Embryonic facial prominence (tissue), 1 donor: ENCODE results near the gene SERPINH1.
"Not testable (repeated sequence)": the region's sequence is repeated elsewhere in the genome, so short reads cannot be mapped to it uniquely, and the experiment has no call there.

ENCODE experiments used
- DNase-seq: peaks from one replicate; pipeline ENCODE4 v3.0.0-alpha.2; 2016; ENCODE audit errors: extremely low spot score

SERPINH1 gene

GRCh38 chr11:75574698-75575602 is 12.9 kb downstream of the SERPINH1 start:
- DNase-seq: no peak

DNA sequence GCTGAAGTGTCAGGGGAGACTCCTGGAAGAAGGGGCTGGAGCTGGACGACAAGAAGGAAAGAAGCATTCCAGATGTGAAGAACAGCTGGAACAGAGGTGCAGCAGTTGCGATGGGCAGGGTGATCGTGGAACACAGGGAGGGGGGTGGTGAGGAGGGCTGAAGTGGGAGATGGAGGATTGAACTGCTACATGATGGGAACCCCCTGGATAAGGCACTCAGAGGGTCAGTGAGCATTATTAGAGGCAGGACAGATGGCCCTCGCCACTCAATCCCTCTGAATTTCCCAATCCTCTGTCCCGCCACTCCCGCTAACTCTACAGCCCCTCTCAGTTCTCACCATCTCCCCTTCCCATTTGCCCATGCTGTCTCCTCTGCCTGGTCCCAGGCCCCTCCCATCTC is 14.0 kb downstream of the SERPINH1 start:
- no peak for DNase-seq

DNA sequence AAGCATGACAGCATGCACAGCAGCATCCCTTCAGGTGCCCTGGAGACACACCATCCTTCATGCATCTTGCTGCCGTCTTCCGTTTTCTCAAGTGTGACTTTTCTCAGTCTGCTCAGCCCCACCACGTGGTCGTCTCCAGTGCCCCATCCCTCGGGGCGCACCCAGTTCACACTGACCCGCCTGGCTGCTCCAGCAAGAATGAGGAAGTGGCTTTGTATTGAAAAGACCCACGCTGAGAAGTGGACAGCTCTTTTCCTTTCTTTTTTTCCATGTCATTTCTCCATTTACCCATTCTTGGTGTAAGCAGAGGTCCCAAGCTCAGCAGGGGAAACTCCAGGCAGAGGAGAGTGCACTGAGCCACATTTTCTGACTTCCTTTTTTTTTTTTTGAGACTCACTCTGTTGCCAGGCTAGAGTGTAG is 14.5 kb downstream of the SERPINH1 start:
- DNase-seq: no peak

- no peak for DNase-seq
Measured at GRCh38 chr11:75577207-75577606, 15.2 kb downstream of the SERPINH1 start.

DNA sequence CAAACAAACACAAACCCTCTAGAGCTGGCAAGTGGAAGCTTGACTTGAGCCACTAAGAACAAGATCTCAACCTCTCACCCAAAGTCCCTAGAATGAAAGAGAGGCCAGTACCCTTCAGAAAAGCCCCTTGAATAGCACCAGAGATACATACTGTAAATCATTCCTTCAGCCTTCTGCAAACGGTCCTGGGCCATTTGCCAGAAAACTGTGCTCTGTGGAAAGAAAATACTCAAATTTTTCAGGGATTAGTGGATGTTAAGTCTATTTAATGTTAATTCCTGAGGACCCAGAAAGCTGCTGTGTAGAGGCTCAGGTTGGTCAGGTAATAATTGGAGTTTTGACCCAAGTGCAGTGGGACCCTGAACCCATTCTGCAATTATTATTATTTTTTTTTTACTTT is 16.9 kb downstream of the SERPINH1 start:
- no peak for DNase-seq

DNA sequence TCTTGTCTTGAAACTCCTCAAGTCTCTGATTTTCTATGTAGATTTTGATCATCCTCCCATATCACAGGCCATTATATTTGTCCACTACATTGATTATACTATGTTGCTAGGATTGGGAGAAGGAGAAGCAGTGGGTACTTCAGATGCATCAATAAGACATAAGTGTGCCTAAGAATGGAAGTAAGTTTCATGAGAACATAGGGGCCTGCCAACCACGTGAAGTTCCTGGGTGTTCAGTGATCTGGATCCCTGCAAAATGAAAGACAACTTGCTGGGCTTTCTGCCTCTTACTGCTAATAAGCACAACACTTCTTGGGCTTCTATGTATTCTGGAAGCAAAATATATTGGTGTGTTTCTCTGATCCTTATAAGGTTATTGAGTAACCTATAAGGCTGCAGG is 17.8 kb downstream of the SERPINH1 start:
- DNase-seq: no peak

- DNase-seq: no peak
Measured at GRCh38 chr11:75582506-75582894, 20.4 kb downstream of the SERPINH1 start.

- DNase-seq: peak; percentile 61
Measured at GRCh38 chr11:75582895-75583717, 21.1 kb downstream of the SERPINH1 start.

GRCh38 chr11:75583718-75584658 is 21.9 kb downstream of the SERPINH1 start:
- DNase-seq: peak; percentile 53

DNA sequence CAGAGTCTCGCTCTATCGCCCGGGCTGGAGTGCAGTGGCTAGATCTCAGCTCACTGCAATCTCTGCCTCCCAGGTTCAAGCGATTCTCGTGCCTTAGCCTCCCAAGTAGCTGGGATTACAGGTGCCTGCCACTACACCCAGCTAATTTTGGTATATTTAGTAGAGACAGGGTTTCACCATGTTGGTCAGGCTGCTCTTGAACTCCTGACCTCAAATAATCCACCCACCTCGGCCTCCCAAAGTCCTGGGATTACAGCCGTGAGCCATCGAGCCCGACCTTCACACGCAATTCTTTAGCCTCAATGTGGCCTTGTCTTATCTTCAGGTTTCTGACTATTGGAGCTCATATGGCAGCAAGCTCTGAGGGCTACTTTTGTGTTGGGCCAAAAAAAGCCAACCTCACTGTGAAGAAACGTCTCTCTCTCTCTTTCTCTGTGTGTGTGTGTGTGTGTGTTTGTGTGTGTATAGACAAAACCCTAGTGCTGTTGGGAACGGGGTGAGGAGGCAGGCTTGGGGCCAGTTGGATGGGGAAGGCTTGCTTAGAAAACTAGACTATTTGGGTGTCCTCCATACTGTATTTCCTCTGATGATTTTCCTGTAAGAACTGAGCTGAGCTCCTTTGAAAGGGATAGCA is 22.7 kb downstream of the SERPINH1 start:
- not testable (repeated sequence) for DNase-seq

GRCh38 chr11:75585293-75585670 is 23.2 kb downstream of the SERPINH1 start:
- no peak for DNase-seq

GRCh38 chr11:75586395-75586794 is 24.3 kb downstream of the SERPINH1 start:
- DNase-seq: no peak

GRCh38 chr11:75588051-75588481 is 26.0 kb downstream of the SERPINH1 start:
- no peak for DNase-seq

GRCh38 chr11:75589051-75589450 is 27.0 kb downstream of the SERPINH1 start:
- DNase-seq: no peak

DNA sequence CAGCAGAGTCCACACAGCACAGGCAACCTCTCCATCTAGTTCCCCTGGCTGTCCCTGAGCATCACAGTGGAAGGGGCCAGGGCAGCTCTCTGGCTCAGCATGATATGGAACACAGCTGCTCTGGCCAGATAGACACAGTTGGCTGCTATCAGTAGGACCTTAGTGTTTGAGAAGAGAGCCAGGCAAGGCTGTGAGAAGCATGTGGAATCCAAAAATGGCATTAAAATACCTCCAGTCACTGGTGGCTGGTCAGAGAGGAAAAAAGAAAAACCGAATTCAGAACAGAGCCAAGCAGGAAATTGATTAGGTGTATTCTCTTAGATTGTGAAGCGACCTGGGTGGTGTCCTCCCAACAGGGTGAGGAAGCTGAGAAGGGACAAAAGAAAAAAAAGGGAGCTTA is 27.9 kb downstream of the SERPINH1 start:
- DNase-seq: no peak

DNA sequence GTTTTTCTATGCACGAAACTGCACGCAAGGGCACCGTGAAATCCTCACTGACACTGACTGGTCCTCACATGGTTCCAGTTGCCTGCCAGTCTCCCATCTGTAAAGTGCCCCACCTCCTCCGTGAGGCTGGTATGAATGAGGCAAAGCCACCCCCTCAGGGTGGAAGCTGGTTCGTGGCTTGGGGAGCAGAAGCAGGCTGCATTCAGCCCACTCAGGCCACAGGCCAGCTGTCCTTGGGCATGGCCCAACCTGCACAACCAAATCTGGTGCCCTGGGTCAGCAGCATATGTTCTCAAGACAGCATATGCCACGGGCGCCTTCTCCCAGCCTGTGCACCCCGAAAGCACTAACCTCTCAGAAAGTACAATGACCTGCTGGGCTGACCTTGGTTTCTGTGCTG is 29.3 kb downstream of the SERPINH1 start:
- DNase-seq: no peak

DNA sequence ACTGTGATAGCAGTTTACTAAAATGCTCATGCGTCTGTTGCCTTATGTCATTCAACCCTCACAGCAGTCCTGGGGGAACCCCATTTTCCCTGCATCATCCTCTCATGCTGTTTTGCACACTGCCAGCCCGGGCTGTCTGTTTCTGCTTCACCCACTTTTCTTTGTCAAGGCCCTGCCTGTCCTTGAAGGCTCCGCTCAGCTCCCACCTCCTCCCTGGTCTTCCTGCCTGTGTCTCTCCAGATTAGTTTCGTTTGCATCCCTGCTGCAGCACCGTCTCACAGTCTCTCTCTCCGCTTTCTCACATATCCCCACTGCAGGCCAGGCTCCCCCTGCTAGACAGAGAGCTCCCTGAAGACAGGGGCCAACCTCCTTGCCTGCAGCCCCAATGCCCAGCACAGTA is 29.9 kb downstream of the SERPINH1 start:
- DNase-seq: no peak

DNA sequence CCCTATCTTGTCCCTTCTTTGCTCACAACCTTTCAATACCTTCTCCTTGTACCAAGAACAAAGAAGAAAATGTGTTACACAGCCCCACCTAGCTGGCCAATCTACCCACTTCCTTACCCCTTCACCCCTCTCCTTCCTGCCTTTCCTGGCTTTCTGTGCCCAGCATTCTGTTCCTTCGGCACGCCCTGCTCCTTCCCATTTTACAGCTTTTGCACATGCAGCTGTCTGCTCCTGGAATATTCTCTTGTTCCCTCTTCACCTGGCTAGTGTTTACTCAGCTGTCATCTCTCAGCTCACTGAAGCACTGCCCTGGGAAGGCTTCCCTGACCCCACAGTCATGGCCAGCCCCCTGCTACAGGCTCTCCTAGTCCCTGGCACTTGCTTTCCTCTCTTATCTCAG is 30.7 kb downstream of the SERPINH1 start:
- no peak for DNase-seq

GRCh38 chr11:75593286-75593915 is 31.3 kb downstream of the SERPINH1 start:
- DNase-seq: no peak

DNA sequence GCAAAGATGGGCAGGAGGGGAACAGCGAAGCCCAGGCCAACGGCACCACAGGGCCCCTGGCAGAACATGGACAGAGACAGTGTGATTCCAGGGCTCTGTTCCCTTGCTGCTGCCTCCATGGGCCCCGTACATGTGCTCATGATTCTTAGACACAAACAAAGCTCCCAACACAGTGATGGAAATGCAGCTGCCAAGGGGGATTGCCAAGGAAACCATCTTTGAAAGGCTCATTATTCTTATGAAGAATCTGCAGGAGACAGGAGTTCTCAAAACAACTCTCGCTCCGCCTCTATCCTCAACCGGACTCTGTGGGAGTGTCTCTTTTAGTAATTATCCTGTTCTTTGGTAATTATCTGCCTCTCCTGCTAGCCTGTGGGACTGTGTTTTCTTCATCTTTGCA is 32.2 kb downstream of the SERPINH1 start:
- no peak for DNase-seq

DNA sequence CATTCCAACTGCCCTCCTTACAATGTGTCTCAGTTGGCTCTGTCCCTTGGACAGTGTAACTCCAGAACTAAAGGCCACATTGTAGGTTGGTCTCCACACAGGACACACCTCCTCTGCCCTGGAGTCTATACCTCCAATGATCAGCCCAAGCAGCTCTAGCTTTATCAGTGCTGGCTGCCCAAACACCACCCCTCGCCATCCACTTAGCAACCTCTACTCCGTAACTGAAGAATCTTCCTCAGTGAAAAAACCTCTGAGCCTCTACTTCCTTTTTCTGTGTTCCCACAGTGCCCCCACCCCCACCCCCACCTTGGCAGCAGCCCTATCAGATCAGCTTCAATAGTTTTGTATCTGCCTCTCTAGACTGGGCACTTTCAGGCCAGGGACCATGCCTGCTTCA is 33.4 kb downstream of the SERPINH1 start:
- no peak for DNase-seq
